ENCODE data around the gene FBXO21.
"Not testable (repeated sequence)": the region's sequence is repeated elsewhere in the genome, so short reads cannot be mapped to it uniquely, and the experiment has no call there.

The FBXO21 gene

GRCh38 chr12:117199956-117200744, 9.9 kb upstream of the FBXO21 start:
- DNase-seq (ENCODE audit: low read depth, low spot score): not testable (repeated sequence)

- DNase-seq (ENCODE audit: low read depth, low spot score): not testable (repeated sequence)
Observed at GRCh38 chr12:117196334-117196733, 6.1 kb upstream of the FBXO21 start.

DNA sequence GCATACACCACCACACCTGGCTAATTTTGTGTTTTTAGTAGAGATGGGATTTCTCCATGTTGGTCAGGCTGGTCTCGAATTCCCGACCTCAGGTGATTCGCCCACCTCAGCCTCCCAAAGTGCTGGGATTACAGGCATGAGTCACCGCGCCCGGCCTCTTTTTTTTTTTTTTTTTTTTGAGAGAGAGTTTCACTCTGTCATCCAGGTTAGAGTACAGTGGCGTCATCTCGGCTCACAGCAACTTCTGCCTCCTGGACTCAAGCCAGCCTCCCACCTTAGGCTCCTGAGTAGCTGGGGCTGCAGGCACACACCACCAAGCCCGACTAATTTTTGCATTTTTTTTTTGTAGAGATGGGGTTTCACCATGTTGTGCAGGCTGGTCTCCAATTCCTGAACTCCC, 4.8 kb upstream of the FBXO21 start:
- DNase-seq (ENCODE audit: low read depth, low spot score): not testable (repeated sequence)

- no peak for DNase-seq (ENCODE audit: low read depth, low spot score)
Observed at GRCh38 chr12:117193903-117194302, 3.6 kb upstream of the FBXO21 start.

- DNase-seq (ENCODE audit: low read depth, low spot score): not testable (repeated sequence)
Observed at GRCh38 chr12:117192581-117192980, 2.3 kb upstream of the FBXO21 start.

- no peak for DNase-seq (ENCODE audit: low read depth, low spot score)
Observed at GRCh38 chr12:117192057-117192456, 1.8 kb upstream of the FBXO21 start.

GRCh38 chr12:117189725-117190209, 503 bp downstream of the FBXO21 start:
- DNase-seq (ENCODE audit: low read depth, low spot score): no peak

GRCh38 chr12:117188961-117189724, 1.1 kb downstream of the FBXO21 start:
- DNase-seq (ENCODE audit: low read depth, low spot score): no peak

GRCh38 chr12:117188121-117188665, 2.1 kb downstream of the FBXO21 start:
- DNase-seq (ENCODE audit: low read depth, low spot score): no peak

DNA sequence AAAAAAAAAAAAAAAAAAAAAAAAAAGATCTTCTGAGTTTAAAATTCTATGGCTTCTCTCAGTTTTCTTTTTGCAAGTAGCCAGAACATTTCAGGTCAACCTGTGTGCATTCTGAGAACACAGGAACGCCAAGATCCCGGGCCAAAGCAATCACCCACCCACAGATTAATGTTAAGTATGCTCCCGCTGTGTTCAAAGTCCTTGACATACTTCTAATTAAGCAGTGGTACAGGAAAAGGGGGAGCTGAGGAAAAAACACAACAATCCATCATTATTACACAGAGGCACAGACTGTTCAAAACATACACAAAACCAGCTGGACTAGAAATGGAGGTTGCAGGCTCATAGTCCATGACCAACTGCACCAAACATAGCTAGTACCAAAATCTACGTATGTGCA, 2.8 kb downstream of the FBXO21 start:
- no peak for DNase-seq (ENCODE audit: low read depth, low spot score)

- no peak for DNase-seq (ENCODE audit: low read depth, low spot score)
Observed at GRCh38 chr12:117182866-117183265, 7.4 kb downstream of the FBXO21 start.

- not testable (repeated sequence) for DNase-seq (ENCODE audit: low read depth, low spot score)
Observed at GRCh38 chr12:117181468-117181843, 8.8 kb downstream of the FBXO21 start.

GRCh38 chr12:117180758-117181467, 9.4 kb downstream of the FBXO21 start:
- no peak for DNase-seq (ENCODE audit: low read depth, low spot score)

DNA sequence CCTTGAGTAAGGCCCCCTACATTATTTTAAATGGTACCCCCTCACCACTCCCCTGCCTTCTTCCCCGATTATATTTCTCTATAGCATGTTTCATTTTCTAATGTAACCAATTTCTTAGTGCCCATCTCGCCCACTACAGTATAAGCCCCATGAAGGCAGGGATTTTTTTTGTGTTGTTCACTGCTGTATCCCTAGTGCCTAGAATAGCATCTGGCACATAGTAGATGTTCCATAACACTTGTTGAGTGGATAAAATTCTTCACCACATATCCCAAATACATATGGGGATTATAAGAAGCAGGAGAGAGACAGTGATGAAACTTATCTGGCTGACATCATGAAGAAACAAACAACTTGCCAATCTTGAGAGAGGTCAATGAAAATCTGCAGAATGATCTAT, 11.5 kb downstream of the FBXO21 start:
- DNase-seq (ENCODE audit: low read depth, low spot score): no peak

DNA sequence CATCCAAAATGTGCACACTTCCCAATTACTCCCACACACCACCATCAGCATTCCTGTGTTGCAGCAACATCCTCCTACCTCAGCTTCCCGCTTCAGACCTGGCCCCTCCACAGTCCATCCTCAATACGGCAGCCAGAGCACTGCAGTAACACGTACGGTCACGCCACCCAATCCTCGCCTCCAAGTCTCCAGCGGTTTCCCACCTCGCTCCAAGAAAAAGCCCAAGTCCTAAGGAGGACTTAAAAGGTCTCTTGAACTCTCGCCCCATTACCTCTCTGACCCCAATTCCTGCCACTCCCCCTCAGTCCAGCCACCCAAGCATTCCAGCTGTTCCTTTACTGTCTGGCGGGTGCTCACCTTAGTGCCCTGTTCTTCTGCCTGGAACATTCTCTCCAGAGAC, 12.0 kb downstream of the FBXO21 start:
- no peak for DNase-seq (ENCODE audit: low read depth, low spot score)

DNA sequence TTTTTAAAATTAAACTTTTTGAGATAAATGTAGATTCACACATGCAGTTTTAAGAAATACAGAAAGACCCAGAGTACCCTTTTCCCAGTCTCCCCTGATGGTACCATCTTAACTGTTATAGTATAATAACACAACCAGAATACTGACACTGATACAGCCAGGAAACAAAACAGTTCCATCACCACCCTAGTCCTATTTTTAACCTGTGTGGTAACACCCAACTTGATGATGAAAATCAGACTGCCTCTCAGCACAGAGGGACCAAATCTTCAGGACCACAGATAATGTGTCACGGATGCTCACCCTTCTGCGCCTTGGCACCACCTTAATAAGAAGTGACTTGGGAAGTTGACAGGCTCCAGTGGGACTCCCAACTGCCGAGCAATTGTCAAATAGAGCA, 18.1 kb downstream of the FBXO21 start:
- DNase-seq (ENCODE audit: low read depth, low spot score): no peak

DNA sequence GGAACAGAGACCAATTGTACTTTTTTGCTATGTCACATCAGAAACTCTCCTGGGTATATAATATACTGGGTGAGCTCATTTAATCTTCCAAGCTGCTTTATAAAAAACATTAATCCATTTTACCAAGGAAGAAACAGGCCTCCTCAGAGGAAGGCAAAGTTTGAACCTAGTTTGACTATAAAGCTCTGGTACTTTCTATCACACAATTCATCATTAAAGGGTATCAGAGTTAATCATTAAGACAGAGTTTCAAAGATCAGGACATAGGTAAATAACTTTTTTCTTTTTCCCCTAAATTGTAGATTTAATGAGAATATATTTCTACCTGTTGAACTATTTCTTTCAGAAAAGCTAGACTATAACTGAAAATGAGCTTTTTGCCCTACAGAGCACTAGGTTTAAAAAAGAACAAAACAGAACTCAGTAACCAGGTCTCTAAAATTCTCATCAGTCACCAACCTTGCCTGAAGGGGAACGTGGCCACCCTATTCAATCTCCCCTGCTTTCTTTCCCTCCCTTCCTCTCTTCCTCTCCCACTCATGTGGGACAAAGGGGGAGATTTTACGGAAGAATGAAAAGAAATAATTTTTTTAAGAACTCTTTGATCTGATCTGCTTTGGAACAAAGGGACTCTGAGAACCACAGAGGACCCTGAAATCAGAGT, 18.6 kb downstream of the FBXO21 start:
- no peak for DNase-seq (ENCODE audit: low read depth, low spot score)

DNA sequence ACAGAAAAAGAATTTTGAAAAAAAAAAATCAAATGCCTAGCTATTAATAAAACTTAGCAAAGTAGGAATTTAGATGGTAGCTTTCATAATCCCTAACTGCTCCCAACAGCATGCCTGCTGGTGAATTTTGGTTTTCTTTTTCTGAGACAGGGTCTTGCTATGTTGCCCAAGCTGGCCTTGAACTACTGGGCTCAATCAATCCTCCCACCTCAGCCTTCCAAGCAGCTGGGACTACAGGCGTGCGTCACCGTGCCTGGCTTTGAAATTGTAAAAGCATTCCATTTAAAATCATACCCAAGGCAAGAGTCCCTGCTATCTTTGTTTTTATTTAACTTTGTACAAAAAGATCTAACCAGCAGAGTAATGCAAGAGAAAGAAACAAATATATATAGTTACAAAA, 20.7 kb downstream of the FBXO21 start:
- no peak for DNase-seq (ENCODE audit: low read depth, low spot score)

DNA sequence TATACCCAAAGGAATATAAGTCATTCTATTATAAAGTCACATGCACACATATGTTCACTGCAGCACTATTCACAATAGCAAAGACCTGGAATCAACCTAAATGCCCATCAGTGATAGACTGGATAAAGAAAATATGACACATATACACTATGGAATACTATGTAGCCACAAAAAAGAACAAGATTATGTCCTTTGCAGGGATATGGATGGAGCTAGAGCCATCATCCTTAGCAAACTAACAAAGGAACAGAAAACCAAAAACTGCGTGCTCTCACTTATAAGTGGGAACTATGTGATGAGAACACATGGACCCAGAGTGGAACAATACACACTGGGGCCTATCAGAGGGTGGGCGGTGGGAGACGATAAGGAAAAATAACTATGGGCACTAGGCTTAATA, 21.3 kb downstream of the FBXO21 start:
- no peak for DNase-seq (ENCODE audit: low read depth, low spot score)

- DNase-seq (ENCODE audit: low read depth, low spot score): no peak
Observed at GRCh38 chr12:117167769-117168168, 22.5 kb downstream of the FBXO21 start.

DNA sequence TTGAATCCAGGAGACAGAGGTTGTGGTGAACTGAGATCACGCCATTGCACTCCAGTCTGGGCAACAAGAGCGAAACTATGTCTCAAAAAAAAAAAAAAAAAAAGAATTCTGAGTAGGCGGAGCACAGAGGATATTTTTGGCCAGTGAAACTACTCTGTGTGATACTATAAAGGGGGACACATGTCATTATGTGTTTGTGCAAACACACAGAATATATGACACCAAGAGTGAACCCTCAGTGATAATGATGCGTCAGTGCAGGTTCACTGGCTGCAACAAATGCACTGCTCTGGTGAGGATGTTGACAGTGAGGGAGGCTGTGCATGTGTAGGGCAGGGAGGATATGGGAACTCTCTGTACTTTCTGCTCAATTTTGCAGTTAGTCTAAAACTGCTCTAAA, 24.2 kb downstream of the FBXO21 start:
- DNase-seq (ENCODE audit: low read depth, low spot score): no peak

All from smooth muscle cell of the brain vasculature (primary cell).